Colon (tissue), 2 donors: Measurements from ENCODE around the gene LRRFIP2.
"Not testable (repeated sequence)": the region's sequence is repeated elsewhere in the genome, so short reads cannot be mapped to it uniquely, and the experiment has no call there.

ENCODE experiments used
- FAIRE-seq: peaks from 2 replicates; lab custom pipeline; 2012; peaks lifted over from hg19 to GRCh38; lab: Jason Lieb, UNC
- donor health status: control.
- donor health status: control.

The LRRFIP2 gene

DNA sequence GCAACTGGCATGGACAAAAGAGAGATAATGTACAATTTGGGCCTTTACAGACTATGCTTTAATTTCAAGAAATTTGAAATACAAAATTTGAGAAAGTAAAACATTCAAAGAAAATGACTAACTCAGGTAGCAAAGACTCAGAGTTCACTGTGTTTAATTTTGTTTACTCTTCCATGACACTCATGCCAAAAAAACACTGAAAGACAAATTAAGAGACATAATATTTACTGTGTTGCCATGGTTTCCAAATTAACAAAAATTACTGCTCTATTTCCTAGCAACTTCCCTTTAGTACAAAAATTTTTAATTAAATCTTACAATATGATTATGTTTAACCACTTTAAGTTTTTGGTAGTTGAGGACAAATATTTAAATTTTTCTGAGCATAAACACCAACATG, 29.6 kb downstream of the LRRFIP2 start:
- FAIRE-seq, result no peak

DNA sequence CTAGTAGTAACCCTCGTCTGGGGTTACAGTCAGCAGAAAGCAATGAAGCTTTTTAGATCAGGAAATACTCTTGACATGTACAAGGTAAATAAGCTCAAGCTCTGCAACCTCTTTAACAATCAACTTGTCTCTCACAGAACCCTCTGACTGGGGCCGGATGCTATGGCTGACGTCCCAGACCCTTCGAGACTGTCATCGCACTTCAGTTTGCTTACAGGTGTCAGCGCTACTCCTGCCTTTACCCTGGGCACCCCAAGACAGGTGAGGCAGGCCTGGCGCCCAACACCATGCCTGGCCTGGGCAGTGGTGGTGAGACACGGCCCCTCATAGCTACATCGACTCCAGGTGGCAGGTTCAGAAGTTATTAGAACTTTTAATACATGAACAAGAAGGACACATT, 30.6 kb downstream of the LRRFIP2 start:
- FAIRE-seq, result no peak

GRCh38 chr3:37141676-37142075, 32.7 kb downstream of the LRRFIP2 start:
- FAIRE-seq, result no peak

DNA sequence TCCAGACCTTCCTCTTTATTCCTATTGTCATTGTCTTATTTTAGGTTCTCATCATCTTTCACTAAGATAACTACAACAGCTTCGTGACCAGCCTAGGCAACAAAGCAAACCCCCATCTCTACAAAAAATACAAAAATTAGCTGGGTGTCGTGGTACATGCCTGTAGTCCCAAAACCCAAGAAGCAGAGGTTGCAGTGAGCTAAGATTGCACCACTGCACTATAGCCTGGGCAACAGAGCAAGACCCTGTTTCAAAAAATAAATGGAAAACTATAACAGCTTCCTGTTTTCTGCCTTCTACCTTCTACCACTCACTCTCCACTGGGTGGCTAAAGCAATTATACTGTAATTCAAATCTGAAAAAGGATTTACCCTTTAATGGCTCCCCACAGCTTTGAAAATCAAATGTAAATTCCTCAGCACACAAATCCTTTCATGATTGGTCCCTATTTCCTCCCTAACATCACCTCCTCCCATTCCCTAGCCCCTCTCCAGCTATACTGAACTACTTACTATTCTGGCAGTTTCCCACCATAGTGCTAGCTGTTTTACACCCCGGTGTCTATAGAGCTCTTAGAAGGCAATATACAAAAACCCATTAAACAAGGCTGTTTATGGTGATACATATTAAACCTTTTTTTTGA, 33.4 kb downstream of the LRRFIP2 start:
- no peak for FAIRE-seq

- peak; percentile 18 for FAIRE-seq
These were observed 34.8 kb downstream of the LRRFIP2 start for GRCh38 chr3:37139567-37140052.

- FAIRE-seq, result no peak
These were observed 35.6 kb downstream of the LRRFIP2 start for GRCh38 chr3:37138816-37139215.

- FAIRE-seq, result no peak
These were observed 36.9 kb downstream of the LRRFIP2 start for GRCh38 chr3:37137516-37137915.

DNA sequence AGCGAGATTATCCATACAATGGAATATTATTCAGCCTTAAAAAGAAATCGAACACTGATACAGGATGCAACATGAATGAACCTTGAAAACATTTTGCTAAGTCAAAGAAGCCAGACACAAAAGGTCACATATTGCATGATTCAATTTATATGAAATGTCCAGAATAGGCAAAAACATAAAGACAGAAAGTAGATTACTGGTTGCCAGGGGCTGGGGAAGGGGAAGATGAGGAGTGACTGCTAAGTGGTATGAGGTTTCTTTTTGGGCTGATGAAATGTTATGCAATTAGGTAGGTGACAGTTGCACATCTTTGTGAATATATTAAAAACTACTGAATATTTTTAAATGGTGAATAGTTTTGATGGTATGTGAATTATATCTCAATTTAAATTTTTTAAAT, 38.3 kb downstream of the LRRFIP2 start:
- no peak for FAIRE-seq

- FAIRE-seq, result peak; percentile 21
These were observed 38.8 kb downstream of the LRRFIP2 start for GRCh38 chr3:37135561-37135960.

DNA sequence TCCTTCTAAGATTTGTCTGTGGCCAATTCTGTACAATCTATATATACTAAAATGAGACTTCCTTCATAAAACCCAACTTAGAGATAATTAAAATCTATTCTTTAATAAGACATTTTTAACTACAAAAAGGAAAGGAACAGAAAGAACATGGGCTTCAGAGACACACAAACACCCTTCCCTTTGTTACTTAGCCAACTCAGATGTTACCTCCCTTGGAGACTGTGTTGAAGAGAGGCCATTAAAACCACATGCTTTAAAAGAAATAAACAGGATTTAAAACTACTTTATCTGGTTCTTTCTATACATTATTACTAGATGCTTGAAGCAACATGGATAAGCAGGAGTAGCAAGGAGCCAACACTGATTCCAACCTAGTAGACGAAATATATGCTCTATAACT, 42.0 kb downstream of the LRRFIP2 start:
- peak; percentile 60 for FAIRE-seq

- no peak for FAIRE-seq
These were observed 42.6 kb downstream of the LRRFIP2 start for GRCh38 chr3:37131860-37132144.

DNA sequence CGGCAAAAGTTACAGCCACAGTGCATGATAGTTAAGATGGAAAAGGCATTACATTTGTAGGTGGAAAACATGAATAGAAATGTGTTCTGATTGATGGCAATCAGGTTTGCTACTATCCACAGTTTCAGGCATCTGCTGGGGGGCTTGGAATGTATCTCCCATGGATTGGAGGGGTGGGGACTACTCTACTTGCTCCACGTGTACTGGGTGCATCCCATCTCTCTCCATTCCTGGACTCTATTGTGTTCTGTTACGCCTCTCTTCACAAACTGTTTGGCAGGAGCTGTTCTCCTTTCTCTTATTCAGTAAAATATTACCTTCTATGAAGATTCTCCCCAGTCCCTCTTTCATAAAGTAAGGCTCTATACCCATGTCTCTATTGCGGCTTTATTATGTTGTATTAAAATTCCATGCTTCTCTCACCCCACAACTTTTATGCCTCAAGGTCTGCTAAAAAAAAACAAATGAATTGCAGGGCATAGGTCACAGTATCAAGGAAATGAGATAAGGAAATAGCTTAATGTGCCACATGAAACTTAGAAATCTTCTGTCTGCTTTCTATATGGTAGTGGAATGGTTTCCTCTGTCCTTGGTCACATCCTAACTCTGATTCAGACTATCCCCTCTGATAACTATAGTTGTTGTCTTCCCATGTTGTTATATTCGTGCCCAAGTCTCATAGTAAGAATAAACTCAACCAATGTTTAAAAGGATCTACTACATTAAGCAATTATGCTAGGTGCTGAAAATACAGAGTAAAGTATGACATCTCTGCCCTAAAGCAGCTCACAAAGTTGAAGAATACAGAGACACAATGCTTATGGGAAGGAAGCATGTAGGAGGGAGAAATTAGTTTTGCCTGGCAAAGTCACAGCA, 43.2 kb downstream of the LRRFIP2 start:
- FAIRE-seq, result peak; percentile 68

DNA sequence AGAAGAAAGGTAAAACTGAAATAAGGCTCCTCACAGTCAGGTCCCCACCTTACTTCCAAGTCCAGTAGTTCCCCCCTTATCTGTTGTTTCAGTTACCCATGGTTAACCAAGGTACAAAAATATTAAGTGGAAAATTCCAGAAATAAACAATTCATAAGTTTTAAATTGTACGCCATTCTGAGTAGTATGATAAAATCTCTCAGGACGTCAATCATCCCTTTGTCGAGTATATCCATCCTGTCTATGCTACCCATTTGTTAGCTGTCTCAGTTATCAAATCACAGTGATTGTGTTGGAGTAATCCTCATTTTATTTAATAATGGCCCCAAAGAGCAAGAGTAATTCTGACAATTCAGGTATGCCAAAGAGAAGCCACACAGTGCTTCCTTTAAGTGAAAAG, 43.9 kb downstream of the LRRFIP2 start:
- no peak for FAIRE-seq

DNA sequence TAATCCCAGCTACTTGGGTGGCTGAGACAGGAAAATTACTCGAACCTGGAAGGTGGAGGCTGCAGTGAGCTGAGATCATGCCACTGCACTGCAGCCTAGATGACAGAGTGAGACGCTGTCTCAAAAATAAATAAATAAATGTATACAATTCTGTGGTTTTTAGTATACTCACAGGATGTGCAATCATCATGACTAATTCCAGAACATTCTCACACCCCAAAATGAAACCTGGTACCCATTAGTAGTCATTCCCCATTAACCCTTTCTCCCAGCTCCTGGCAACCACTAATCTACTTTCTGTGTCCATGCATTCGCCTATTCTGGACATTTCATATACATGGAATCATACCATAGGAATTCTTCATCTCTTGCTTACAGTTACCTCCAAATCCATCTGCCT, 44.5 kb downstream of the LRRFIP2 start:
- no peak for FAIRE-seq

DNA sequence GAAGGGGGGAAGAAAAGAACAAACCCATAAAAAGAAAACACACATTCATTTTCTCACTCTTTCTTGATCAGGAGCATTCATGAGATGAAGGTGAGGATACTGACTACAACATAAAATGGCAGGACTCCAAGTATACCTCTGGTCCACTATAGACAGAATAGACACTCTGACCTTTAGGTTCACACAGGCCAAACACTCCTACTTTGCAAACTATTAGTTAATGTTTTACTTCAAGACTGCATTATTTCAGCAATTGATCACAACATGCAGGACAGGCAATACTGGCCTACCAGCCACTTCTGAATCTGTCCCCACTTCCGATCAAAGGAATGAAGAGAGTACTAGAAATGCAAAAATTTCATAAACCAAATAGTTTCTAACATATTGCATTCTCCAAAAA, 47.0 kb downstream of the LRRFIP2 start:
- FAIRE-seq, result no peak

GRCh38 chr3:37126856-37127255, 47.5 kb downstream of the LRRFIP2 start:
- no peak for FAIRE-seq

DNA sequence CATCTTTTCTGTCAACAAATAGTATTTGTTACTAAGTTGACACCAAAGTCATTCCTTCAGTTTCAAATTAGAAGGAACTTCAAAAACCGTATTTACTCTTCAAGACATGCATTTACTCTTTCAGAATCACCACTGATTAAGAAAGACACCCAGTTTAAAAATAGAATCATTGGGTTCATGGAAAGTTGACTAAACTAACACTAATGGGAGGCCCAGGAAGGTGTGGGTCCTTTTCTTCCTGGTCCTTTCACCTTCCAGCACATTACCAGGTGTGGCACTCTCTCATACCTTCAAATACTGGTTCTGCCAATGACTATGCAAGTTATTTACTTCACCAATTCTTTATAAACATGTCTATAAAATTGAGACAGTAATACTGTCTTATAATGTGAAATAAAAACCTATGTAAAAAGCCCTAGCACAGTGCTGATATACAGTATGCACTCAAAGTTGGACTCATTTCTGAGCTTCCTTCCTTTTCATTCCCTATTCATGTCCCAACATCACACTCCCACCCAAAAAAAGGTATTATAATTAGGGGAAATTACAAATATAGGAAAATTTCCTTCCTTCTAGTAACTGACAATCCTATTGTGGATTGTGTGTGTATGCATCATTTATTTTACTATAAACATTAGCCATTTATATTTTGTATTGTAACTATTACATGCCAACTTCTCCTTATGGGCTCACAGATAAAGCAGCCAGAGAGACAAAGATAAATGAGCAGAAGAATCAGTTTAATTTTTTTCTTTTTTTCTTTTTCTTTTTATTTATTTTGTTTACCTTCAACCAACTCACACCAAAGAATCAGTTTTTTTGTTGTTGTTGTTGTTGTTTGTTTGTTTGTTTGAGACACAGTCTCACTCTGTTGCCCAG, 48.9 kb downstream of the LRRFIP2 start:
- no peak for FAIRE-seq

GRCh38 chr3:37124435-37124834, 49.9 kb downstream of the LRRFIP2 start:
- FAIRE-seq, result no peak

DNA sequence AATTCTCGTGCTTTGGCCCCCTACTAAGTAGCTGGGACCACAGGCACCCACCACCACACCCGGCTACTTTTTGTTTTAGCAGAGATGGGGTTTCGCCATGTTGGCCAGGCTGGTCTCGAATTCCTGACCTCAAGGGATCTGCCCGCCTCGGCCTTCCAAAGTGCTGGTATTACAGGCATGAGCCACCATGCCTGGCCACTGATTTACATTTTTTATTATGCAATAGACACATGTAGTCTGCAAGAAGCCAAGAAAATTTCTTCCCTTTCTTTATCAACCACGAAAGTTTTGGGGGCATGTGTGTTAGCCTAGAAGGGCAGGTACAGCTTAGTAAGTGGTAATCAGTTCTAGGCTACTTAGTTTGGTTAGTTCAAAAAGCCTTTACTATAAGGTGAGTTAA, 51.1 kb downstream of the LRRFIP2 start:
- no peak for FAIRE-seq

DNA sequence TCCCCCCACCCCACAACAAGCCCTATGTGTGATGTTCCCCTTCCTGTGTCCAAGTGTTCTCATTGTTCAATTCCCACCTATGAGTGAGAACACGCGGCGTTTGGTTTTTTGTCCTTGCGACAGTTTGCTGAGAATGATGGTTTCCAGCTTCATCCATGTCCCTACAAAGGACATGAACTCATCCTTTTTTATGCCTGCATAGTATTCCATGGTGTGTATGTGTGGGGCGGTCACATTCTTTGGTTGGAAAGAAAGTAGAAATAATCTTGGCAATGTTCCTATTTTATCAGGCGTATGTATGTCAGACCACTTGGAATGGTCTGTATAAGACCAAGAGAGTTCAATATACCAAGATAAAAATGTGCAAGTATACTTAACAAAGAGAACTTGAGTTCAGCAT, 52.3 kb downstream of the LRRFIP2 start:
- FAIRE-seq, result not testable (repeated sequence)

DNA sequence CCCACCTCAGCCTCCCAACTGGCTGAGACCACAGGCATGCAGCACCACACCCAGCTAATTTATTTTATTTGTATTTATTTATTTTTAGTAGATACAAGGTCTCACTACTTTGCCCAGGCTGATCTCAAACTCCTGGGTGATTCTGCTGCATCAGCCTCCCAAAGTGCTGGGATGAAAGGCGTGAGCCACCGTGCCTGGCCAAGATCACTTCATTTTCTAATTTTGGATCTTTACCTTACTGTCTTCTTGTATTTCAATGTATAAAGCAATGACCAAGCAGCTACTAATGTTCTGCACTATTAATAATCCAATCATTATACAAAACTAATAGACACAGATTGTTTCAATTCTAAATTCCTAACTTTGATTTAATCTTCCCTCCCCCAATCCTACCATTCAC, 56.2 kb downstream of the LRRFIP2 start:
- FAIRE-seq, result no peak

DNA sequence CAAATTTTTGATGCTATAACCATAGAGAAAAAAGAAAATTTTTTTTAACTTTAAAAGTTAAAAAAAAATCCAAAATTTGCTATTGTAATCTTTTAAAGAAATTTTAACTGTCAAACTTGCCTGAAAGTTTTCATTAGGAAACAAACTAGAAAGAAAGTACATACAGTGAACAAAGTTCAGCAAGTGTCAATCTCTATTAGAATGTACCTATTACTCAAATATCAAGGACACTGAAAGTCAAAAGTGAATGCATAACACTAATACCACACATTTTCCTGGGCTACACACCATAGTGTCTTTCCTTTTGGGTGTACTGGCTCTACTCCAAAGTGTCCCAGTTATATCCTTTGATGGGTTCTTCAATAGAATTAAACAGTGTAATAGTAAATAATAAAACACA, 56.8 kb downstream of the LRRFIP2 start:
- FAIRE-seq, result no peak

- FAIRE-seq, result no peak
These were observed 57.4 kb downstream of the LRRFIP2 start for GRCh38 chr3:37116998-37117397.
